Measurements from ENCODE around the gene SFR1. TPM values are rescaled to one million over a fixed set of nuclear protein-coding genes. Genes with fewer than 3 reads are reported as not detected.

Gene SFR1
- total RNA-seq, 1 experiment from 2014 or later, result 8.7 TPM

GRCh38 chr10:104080762-104081161 lies 41.2 kb upstream of the SFR1 start:
- H3K27me3 ChIP-seq (replicated peaks; ENCODE audit: control insufficient read depth, insufficient read depth, low read length), result no peaks in the 10 kb centered on the region
- Mint-ChIP-seq H3K27ac (ENCODE audit: unreplicated experiment) (no peak overlapping the region), H3K36me3 (ENCODE audit: insufficient read depth, unreplicated experiment) (no peaks in the 10 kb centered on the region), H3K4me3 (ENCODE audit: unreplicated experiment) (no peak overlapping the region), H3K27me3 (ENCODE audit: insufficient read depth, unreplicated experiment) (no peaks in the 10 kb centered on the region), H3K4me1 (ENCODE audit: low read depth, unreplicated experiment) (peaks cover 14% of the 10 kb centered on the region), H3K9me3 (ENCODE audit: unreplicated experiment) (no peaks in the 10 kb centered on the region)
- no TSS peak for BruUV-seq (replicated peaks)
- H3K36me3 ChIP-seq (ENCODE audit: control insufficient read depth, insufficient read depth, low read length), result no peaks in the 10 kb centered on the region
- no peaks in the 10 kb centered on the region for H3K9me3 ChIP-seq
- H3K4me3 ChIP-seq (ENCODE audit: low read depth, low read length), result no peak overlapping the region
- intact Hi-C loops (cut with micrococcal nuclease; ENCODE audit: unreplicated experiment), result loop anchor here (1.0 to 2.0 kb wide), 3 partner anchors 35 to 192 kb away; no protein-coding TSS in a partner anchor
- CTCF ChIA-PET, result interaction anchor here (1.0 to 1.2 kb wide), 4 partner anchors 11 to 193 kb away, joined by 4 to 10 read pairs (median 6); partner anchors contain the start of gene SFR1
- POLR2A ChIA-PET, result no interaction called here
- peak; percentile 53 to 65 for TF ChIP-seq CTCF (IDR thresholded peaks at IDR 0.05; ENCODE audit: insufficient read depth in 1 of 2, low read depth in 1 of 2, low read length in 1 of 2, severe bottlenecking in 1 of 2, unreplicated experiment in 1 of 2)
- peak in 1 of 2 experiments; percentile 26 for DNase-seq
- H3K4me1 ChIP-seq, result peaks cover 7% of the 10 kb centered on the region

GRCh38 chr10:104081998-104082397 lies 40.0 kb upstream of the SFR1 start:
- no peaks in the 10 kb centered on the region for H3K9me3 ChIP-seq
- no TSS peak for BruUV-seq (replicated peaks)
- H3K4me1 ChIP-seq, result peaks cover 7% of the 10 kb centered on the region
- TF ChIP-seq CTCF (IDR thresholded peaks at IDR 0.05; ENCODE audit: insufficient read depth in 1 of 2, low read depth in 1 of 2, low read length in 1 of 2, severe bottlenecking in 1 of 2, unreplicated experiment in 1 of 2), result no peak
- Mint-ChIP-seq H3K27ac (ENCODE audit: unreplicated experiment) (no peak overlapping the region), H3K4me1 (ENCODE audit: low read depth, unreplicated experiment) (peaks cover 16% of the 10 kb centered on the region), H3K36me3 (ENCODE audit: insufficient read depth, unreplicated experiment) (no peaks in the 10 kb centered on the region), H3K9me3 (ENCODE audit: unreplicated experiment) (no peaks in the 10 kb centered on the region), H3K27me3 (ENCODE audit: insufficient read depth, unreplicated experiment) (no peaks in the 10 kb centered on the region), H3K4me3 (ENCODE audit: unreplicated experiment) (no peak overlapping the region)
- H3K27me3 ChIP-seq (replicated peaks; ENCODE audit: control insufficient read depth, insufficient read depth, low read length), result no peaks in the 10 kb centered on the region
- H3K36me3 ChIP-seq (ENCODE audit: control insufficient read depth, insufficient read depth, low read length), result no peaks in the 10 kb centered on the region
- no peak overlapping the region for H3K4me3 ChIP-seq (ENCODE audit: low read depth, low read length)
- intact Hi-C loops (cut with micrococcal nuclease; ENCODE audit: unreplicated experiment), result loop anchor here (1.0 to 2.0 kb wide), 2 partner anchors 39 to 194 kb away; no protein-coding TSS in a partner anchor
- POLR2A ChIA-PET, result no interaction called here
- CTCF ChIA-PET, result no interaction called here
- DNase-seq, result no peak

- POLR2A ChIA-PET, result no interaction called here
- Histone ChIP-seq H3K36me3 (ENCODE audit: control insufficient read depth, insufficient read depth, low read length) (no peaks in the 10 kb centered on the region), H3K9me3 (no peaks in the 10 kb centered on the region), H3K4me3 (ENCODE audit: low read depth, low read length) (no peak overlapping the region), H3K4me1 (peaks cover 7% of the 10 kb centered on the region), H3K27me3 (replicated peaks; ENCODE audit: control insufficient read depth, insufficient read depth, low read length) (no peaks in the 10 kb centered on the region)
- Mint-ChIP-seq H3K4me3 (ENCODE audit: unreplicated experiment) (no peak overlapping the region), H3K27me3 (ENCODE audit: insufficient read depth, unreplicated experiment) (no peaks in the 10 kb centered on the region), H3K4me1 (ENCODE audit: low read depth, unreplicated experiment) (peaks cover 16% of the 10 kb centered on the region), H3K9me3 (ENCODE audit: unreplicated experiment) (no peaks in the 10 kb centered on the region), H3K27ac (ENCODE audit: unreplicated experiment) (no peak overlapping the region), H3K36me3 (ENCODE audit: insufficient read depth, unreplicated experiment) (no peaks in the 10 kb centered on the region)
- no peak for DNase-seq
- BruUV-seq (replicated peaks), result no TSS peak
- intact Hi-C loops (cut with micrococcal nuclease; ENCODE audit: unreplicated experiment), result no loop called here
- TF ChIP-seq CTCF (IDR thresholded peaks at IDR 0.05; ENCODE audit: insufficient read depth in 1 of 2, low read depth in 1 of 2, low read length in 1 of 2, severe bottlenecking in 1 of 2, unreplicated experiment in 1 of 2), result no peak
- CTCF ChIA-PET, result no interaction called here
Observed at GRCh38 chr10:104084482-104085142, 37.4 kb upstream of the SFR1 start.

Measured in Caco-2 (cell line).